Naive B cell (primary cell): ENCODE measurements around the gene DEGS2. TPM values are rescaled to one million over a fixed set of nuclear protein-coding genes. Genes with fewer than 3 reads are reported as not detected.

ENCODE experiments used
- polyA plus RNA-seq, 6 donors: library from polyadenylated mRNA; unstranded; fragments of 300-500 nt; fragmentation: Illumina TruSeq; gene quantifications; one replicate each; pipeline ENCODE4 v1.2.3, GENCODE V29; 2021; ENCODE audit warnings: low read depth in 6 of 6

Gene DEGS2
- polyA plus RNA-seq, 6 donors from 2014 or later = 0.29 to 3.6 (median 0.96) TPM

Other genes starting within 250 kb of the DEGS2 start
- gene EVL, start 94.2 kb downstream of the DEGS2 start, polyA plus RNA-seq = 100 to 1,000 TPM in 2 of 6 donors, 10 to 100 TPM in 4; 76.5 to 135 (median 89.8) TPM
- 10 to 100 TPM; 12.7 to 25.0 (median 18.7) TPM for gene YY1, start 79.5 kb upstream of the DEGS2 start, polyA plus RNA-seq
- 10 to 100 TPM in 1 of 6 donors, 1 to 10 TPM in 5; 1.8 to 13.3 (median 3.3) TPM for gene SLC25A29, start 146.8 kb upstream of the DEGS2 start, polyA plus RNA-seq
- gene SLC25A47, start 163.7 kb upstream of the DEGS2 start, polyA plus RNA-seq = not detected
- 10 to 100 TPM in 1 of 6 donors, 1 to 10 TPM in 5; 4.6 to 10.9 (median 6.5) TPM for gene WDR25, start 216.8 kb upstream of the DEGS2 start, polyA plus RNA-seq